IMR-90 (cell line): Measurements from ENCODE around the gene SLC7A4. TPM values are rescaled to one million over a fixed set of nuclear protein-coding genes. Genes with fewer than 3 reads are reported as not detected.

Source experiments
- ATAC-seq: fragments of 200-7000 bp; cut with Tn5 transposase; 2 replicates; pipeline ENCODE4 v1.9.1; 2020; ENCODE audit warnings: low read depth, mild to moderate bottlenecking, moderate library complexity
- BruUV-seq: library from RNA; stranded (reverse); fragments of 400-500 nt; replicated peaks from 2 replicates; lab custom pipeline; 2021; lab: Mats Ljungman, UMichigan
- CTCF ChIA-PET: fragments of 300-600 bp; formaldehyde crosslinking; extraction: SDS; loops from one replicate; lab custom pipeline; 2021; ENCODE audit warnings: antibody characterized with exemption; lab: Yijun Ruan, JAX
- POLR2A ChIA-PET: fragments of 300-600 bp; sonication (Branson Sonifier 250); formaldehyde crosslinking; loops from one replicate; lab custom pipeline; 2022; ENCODE audit warnings: antibody characterized with exemption; ENCODE audit not compliant: unreplicated experiment; lab: Charles Lee
- DNase-seq: peaks from one replicate; pipeline ENCODE4 v3.0.0; 2013
- H2AFZ ChIP-seq: replicated peaks from 2 replicates; pipeline ENCODE3; 2013; ENCODE audit warnings: low read length, mild to moderate bottlenecking; ENCODE audit not compliant: poor library complexity
- H2AK5ac ChIP-seq: 2 replicates; pipeline ENCODE4 v1.6.1; 2013; ENCODE audit warnings: low read depth, low read length, inconsistent platforms
- H2AK9ac ChIP-seq: replicated peaks from 2 replicates; pipeline ENCODE3; 2013; ENCODE audit warnings: mild to moderate bottlenecking, low read depth, low read length, moderate library complexity; ENCODE audit not compliant: poor library complexity
- H2BK120ac ChIP-seq: 2 replicates; pipeline ENCODE4 v1.6.1; 2013; ENCODE audit warnings: low read depth, low read length, inconsistent platforms
- H2BK15ac ChIP-seq: 3 replicates; pipeline ENCODE4 v1.6.1; 2013; ENCODE audit warnings: low read depth, low read length, inconsistent platforms
- H2BK20ac ChIP-seq: 2 replicates; pipeline ENCODE4 v1.6.1; 2013; ENCODE audit warnings: low read depth, mild to moderate bottlenecking, inconsistent platforms, low read length, moderate library complexity
- H2BK5ac ChIP-seq: 2 replicates; pipeline ENCODE4 v1.6.1; 2013; ENCODE audit warnings: mild to moderate bottlenecking, low read depth, low read length, inconsistent platforms; ENCODE audit not compliant: poor library complexity, severe bottlenecking
- H3K14ac ChIP-seq: replicated peaks from 2 replicates; pipeline ENCODE4 v1.6.1; 2013; ENCODE audit warnings: low read depth, low read length, inconsistent platforms
- H3K18ac ChIP-seq: 2 replicates; pipeline ENCODE4 v1.6.1; 2013; ENCODE audit warnings: low read depth, low read length, control low read depth
- H3K23ac ChIP-seq: 2 replicates; pipeline ENCODE4 v1.6.1; 2013; ENCODE audit warnings: low read depth, low read length, inconsistent platforms
- H3K27ac ChIP-seq: 2 replicates; pipeline ENCODE4 v1.5.1; 2013; ENCODE audit warnings: mild to moderate bottlenecking, control low read depth, low read length; ENCODE audit not compliant: insufficient read depth
- H3K27me3 ChIP-seq: 2 replicates; pipeline ENCODE4 v1.6.1; 2013; ENCODE audit warnings: low read length; ENCODE audit not compliant: control insufficient read depth, insufficient read depth
- H3K36me3 ChIP-seq: 2 replicates; pipeline ENCODE4 v1.6.1; 2013; ENCODE audit warnings: low read length, mixed read lengths; ENCODE audit not compliant: control insufficient read depth, insufficient read depth
- H3K4ac ChIP-seq: 2 replicates; pipeline ENCODE4 v1.6.1; 2013; ENCODE audit warnings: low read depth, low read length, inconsistent platforms
- H3K4me1 ChIP-seq: 2 replicates; pipeline ENCODE4 v1.6.1; 2013; ENCODE audit warnings: low read length, mixed read lengths; ENCODE audit not compliant: control insufficient read depth, insufficient read depth
- H3K4me2 ChIP-seq: 2 replicates; pipeline ENCODE4 v1.6.1; 2013; ENCODE audit warnings: low read depth, mild to moderate bottlenecking, control low read depth, low read length, moderate library complexity
- H3K4me3 ChIP-seq: 2 replicates; pipeline ENCODE4 v1.5.1; 2013; ENCODE audit warnings: low read depth, mild to moderate bottlenecking, control low read depth, low read length, moderate library complexity; ENCODE audit not compliant: insufficient read depth
- H3K56ac ChIP-seq: 2 replicates; pipeline ENCODE4 v1.6.1; 2013; ENCODE audit warnings: low read length, inconsistent platforms; ENCODE audit not compliant: insufficient read depth; ENCODE audit errors: extremely low read depth
- H3K79me1 ChIP-seq, 2 experiments: 2 replicates each; pipeline ENCODE4 v1.6.1; 2013; ENCODE audit warnings: low read length in 2 of 2, inconsistent platforms in 1 of 2, low read depth in 1 of 2
- H3K9ac ChIP-seq: 2 replicates; pipeline ENCODE4 v1.6.1; 2013; ENCODE audit warnings: low read depth, low read length, control low read depth
- H3K9me1 ChIP-seq: 2 replicates; pipeline ENCODE4 v1.6.1; 2013; ENCODE audit warnings: low read length, inconsistent platforms; ENCODE audit not compliant: insufficient read depth
- H3K9me3 ChIP-seq: 2 replicates; pipeline ENCODE4 v1.6.1; 2013; ENCODE audit warnings: low read length; ENCODE audit not compliant: control insufficient read depth, insufficient read depth
- H4K20me1 ChIP-seq: 2 replicates; pipeline ENCODE4 v1.6.1; 2013; ENCODE audit warnings: low read length, inconsistent platforms; ENCODE audit not compliant: insufficient read depth
- H4K5ac ChIP-seq: 2 replicates; pipeline ENCODE4 v1.6.1; 2013; ENCODE audit warnings: mild to moderate bottlenecking, low read depth, low read length, control low read depth
- H4K8ac ChIP-seq, 2 experiments: 2 replicates each; pipeline ENCODE4 v1.6.1; 2013; ENCODE audit warnings: low read depth in 2 of 2, low read length in 2 of 2, control low read depth in 1 of 2, inconsistent platforms in 1 of 2
- H4K91ac ChIP-seq: 2 replicates; pipeline ENCODE4 v1.6.1; 2013; ENCODE audit warnings: low read depth, low read length, inconsistent platforms; ENCODE audit not compliant: insufficient read depth
- BHLHE40 ChIP-seq: fragments of 150-350 bp; IDR thresholded peaks from 2 replicates; pipeline ENCODE4 v1.6.1; 2016; ENCODE audit warnings: mild to moderate bottlenecking, low read depth, low read length
- MAFK ChIP-seq: IDR thresholded peaks from 2 replicates; pipeline ENCODE4 v1.6.1; 2012; ENCODE audit warnings: low read depth, low read length, improper control_type of control experiment
- MXI1 ChIP-seq: IDR thresholded peaks from 2 replicates; pipeline ENCODE4 v1.6.1; 2012; ENCODE audit warnings: low read depth, mild to moderate bottlenecking, low read length, moderate library complexity, borderline replicate concordance
- WGBS, 2 experiments: methylation state at CpG; one replicate each; pipeline versions ENCODE4 v1.1.5 to v1.1.7; 2013; ENCODE audit warnings: missing lambda C conversion rate in 2 of 2; ENCODE audit not compliant: insufficient read length in 1 of 2; ENCODE audit errors: extremely low coverage in 2 of 2; 5-methylcytosine and 5-hydroxymethylcytosine counted together
- dilution Hi-C: fragments of 300-500 bp; cut with HindIII; formaldehyde crosslinking; loops from one replicate; pipeline ENCODE4 v1.14.3; 2018; ENCODE audit warnings: low sequenced_read_pairs; ENCODE audit not compliant: unreplicated experiment
- in situ Hi-C: fragments of 300-500 bp; cut with MboI; formaldehyde crosslinking; loops from 3 replicates; pipeline ENCODE4 v1.14.3; 2019; ENCODE audit warnings: low sequenced_read_pairs, inconsistent platforms, mixed read lengths
- intact Hi-C: fragments of 100-400 bp; cut with micrococcal nuclease; formaldehyde crosslinking; loops from 2 replicates; pipeline ENCODE4 v1.10.0; 2022
- polyA plus RNA-seq, 3 experiments: library from polyadenylated mRNA; depleted of rRNA; stranded (reverse); fragments of >200 nt; gene quantifications; 2 replicates each; pipeline ENCODE4 v1.2.3, GENCODE V29; 2012; ENCODE audit warnings: low replicate concordance in 1 of 3
- total RNA-seq: library from RNA; depleted of rRNA; stranded (reverse); fragments of >200 nt; gene quantifications from 2 replicates; pipeline ENCODE4 v1.2.3, GENCODE V29; 2012
- TF ChIP-seq, protein P1 (sequence below): fragments of 150-350 bp; IDR thresholded peaks from 2 replicates; pipeline ENCODE4 v1.6.1; 2017; ENCODE audit warnings: mild to moderate bottlenecking, antibody characterized with exemption, low read length, low read depth

SLC7A4 gene
- total and polyA plus RNA-seq, 2 of the 4 experiments (the other 2 are of a cell fraction): 0.03 TPM; not detected in 1

DNA sequence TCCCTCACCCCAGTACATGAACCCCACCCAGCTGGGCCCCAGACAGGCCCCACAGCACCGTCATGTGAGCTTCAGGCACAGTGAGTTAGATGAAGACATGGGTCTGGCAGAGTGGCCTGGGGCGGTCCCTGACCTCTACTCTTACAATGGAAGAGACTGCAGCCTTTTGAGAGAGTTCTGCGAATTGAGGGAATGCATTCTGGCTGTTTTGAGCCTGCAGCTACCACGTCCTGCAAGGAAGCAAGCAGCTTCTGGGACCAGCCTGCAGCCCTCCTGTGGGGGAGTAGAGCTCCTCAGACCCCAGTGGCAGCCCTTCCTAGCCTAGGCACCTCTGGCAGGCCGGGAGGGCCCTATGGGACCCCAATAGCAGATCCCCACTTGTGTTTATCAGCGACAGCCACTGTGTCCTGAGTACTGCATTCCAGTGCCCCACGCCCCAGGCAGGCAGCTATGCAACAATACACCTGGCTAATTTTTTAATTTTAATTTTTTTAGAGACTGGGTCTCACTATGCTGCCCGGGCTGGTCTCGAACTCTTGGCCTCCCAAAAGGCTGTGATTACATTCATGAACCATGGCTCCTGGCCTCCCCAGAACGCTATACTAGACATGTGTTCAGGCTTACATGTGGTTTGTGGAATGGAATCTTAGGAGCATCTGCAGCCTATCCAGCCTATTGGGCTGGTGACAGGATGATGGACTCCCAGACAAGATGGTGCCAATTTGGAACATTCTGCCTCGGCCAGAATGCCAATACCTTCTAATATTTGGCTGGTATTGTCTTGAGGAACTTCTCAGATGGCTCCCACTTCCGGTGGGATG lies 717 bp upstream of the SLC7A4 start:
- H3K4ac ChIP-seq: no peak overlapping the region
- no peak for ATAC-seq
- H3K27me3 ChIP-seq: peaks cover 34% of the 10 kb centered on the region
- no peak overlapping the region for H2AK5ac ChIP-seq
- CTCF ChIA-PET: no interaction called here
- H3K9ac ChIP-seq: no peak overlapping the region
- no peak overlapping the region for H2BK20ac ChIP-seq
- no peak overlapping the region for H3K4me2 ChIP-seq
- DNase-seq: no peak
- H4K5ac ChIP-seq: no peak overlapping the region
- no peak overlapping the region for H2BK15ac ChIP-seq
- no peak overlapping the region for H3K23ac ChIP-seq
- no peak overlapping the region for H4K8ac ChIP-seq
- H2BK120ac ChIP-seq: no peak overlapping the region
- no peaks in the 10 kb centered on the region for H3K36me3 ChIP-seq
- dilution Hi-C loops: no loop called here
- no TSS peak for BruUV-seq
- H3K9me3 ChIP-seq: no peaks in the 10 kb centered on the region
- peaks cover 3% of the 10 kb centered on the region; the same call in 1 of the 2 replicates for H3K4me1 ChIP-seq
- no peak overlapping the region for H3K18ac ChIP-seq
- H3K4me3 ChIP-seq: no peak overlapping the region
- no peaks in the 10 kb centered on the region for H4K20me1 ChIP-seq
- no peak overlapping the region for H3K56ac ChIP-seq
- intact Hi-C loops: no loop called here
- no peaks in the 10 kb centered on the region for H3K9me1 ChIP-seq
- TF ChIP-seq MAFK (no peak), MXI1 (no peak), BHLHE40 (no peak)
- TF ChIP-seq, protein P1, sequence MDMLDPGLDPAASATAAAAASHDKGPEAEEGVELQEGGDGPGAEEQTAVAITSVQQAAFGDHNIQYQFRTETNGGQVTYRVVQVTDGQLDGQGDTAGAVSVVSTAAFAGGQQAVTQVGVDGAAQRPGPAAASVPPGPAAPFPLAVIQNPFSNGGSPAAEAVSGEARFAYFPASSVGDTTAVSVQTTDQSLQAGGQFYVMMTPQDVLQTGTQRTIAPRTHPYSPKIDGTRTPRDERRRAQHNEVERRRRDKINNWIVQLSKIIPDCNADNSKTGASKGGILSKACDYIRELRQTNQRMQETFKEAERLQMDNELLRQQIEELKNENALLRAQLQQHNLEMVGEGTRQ: no peak
- no peak overlapping the region for H2AK9ac ChIP-seq
- no peaks in the 10 kb centered on the region for H3K79me1 ChIP-seq
- no peak overlapping the region for H4K91ac ChIP-seq
- no peak overlapping the region for H2BK5ac ChIP-seq
- POLR2A ChIA-PET: no interaction called here
- WGBS, 2 experiments: 70% methylated on average over 6 of the region's 12 CpGs; no CpG with 5 or more reads in 1 of the 2 experiments
- H3K27ac ChIP-seq: no peak overlapping the region
- in situ Hi-C loops: no loop called here
- no peak overlapping the region for H3K14ac ChIP-seq
- H2AFZ ChIP-seq: no peak overlapping the region
